H1 (cell line): ENCODE data around the gene DNAJC6.

Source experiments
- ATF2 ChIP-seq: IDR thresholded peaks from 2 replicates; pipeline ENCODE4 v1.6.1; 2012; ENCODE audit warnings: low read length, inconsistent platforms
- CHD2 ChIP-seq: IDR thresholded peaks from 2 replicates; pipeline ENCODE4 v1.6.1; 2012; ENCODE audit warnings: low read length, improper control_type of control experiment
- CTCF ChIP-seq, 3 experiments: IDR thresholded peaks; 1 replicate in 2 of 3; 2 replicates in 1 of 3; pipeline versions ENCODE4 v1.5.1 to v1.6.1; 2011; ENCODE audit warnings: low read length in 3 of 3, mild to moderate bottlenecking in 3 of 3, inconsistent platforms in 2 of 3, low read depth in 1 of 3, moderate library complexity in 1 of 3; ENCODE audit not compliant: insufficient read depth in 1 of 3; ENCODE audit errors: control extremely low read depth in 1 of 3
- EZH2 ChIP-seq: fragments of 200-600 bp; sonication (generic); IDR thresholded peaks from 2 replicates; pipeline ENCODE4 v1.7.1; 2012; ENCODE audit warnings: low read depth, mild to moderate bottlenecking, moderate library complexity, low read length, inconsistent platforms; ENCODE audit not compliant: severe bottlenecking
- POLR2A ChIP-seq, 2 experiments: IDR thresholded peaks; 1 replicate in 1 of 2; 2 replicates in 1 of 2; pipeline ENCODE4 v1.6.1; 2011; ENCODE audit warnings: low read depth in 2 of 2, low read length in 2 of 2, mild to moderate bottlenecking in 2 of 2; ENCODE audit errors: control extremely low read depth in 1 of 2
- POLR2AphosphoS5 ChIP-seq: IDR thresholded peaks from 2 replicates; pipeline ENCODE4 v1.6.1; 2011; ENCODE audit warnings: low read depth, low read length
- TBP ChIP-seq: IDR thresholded peaks from 2 replicates; pipeline ENCODE4 v1.6.1; 2011; ENCODE audit warnings: low read depth, low read length, improper control_type of control experiment
- TEAD4 ChIP-seq: IDR thresholded peaks from 2 replicates; pipeline ENCODE4 v1.6.1; 2012; ENCODE audit warnings: low read depth, low read length, inconsistent platforms, mixed read lengths
- USF2 ChIP-seq: IDR thresholded peaks from 2 replicates; pipeline ENCODE4 v1.6.1; 2011; ENCODE audit warnings: low read length, improper control_type of control experiment
- ZNF274 ChIP-seq: IDR thresholded peaks from 2 replicates; pipeline ENCODE4 v1.7.0; 2012; ENCODE audit warnings: low read length, borderline replicate concordance; ENCODE audit errors: extremely low read depth

- TF ChIP-seq CHD2 (no peak), POLR2AphosphoS5 (no peak), CTCF (IDR thresholded peaks at IDR 0.05; ENCODE audit: control extremely low read depth in 1 of 3, insufficient read depth in 1 of 3, low read depth in 1 of 3, low read length in 3 of 3) (no peak), USF2 (no peak), EZH2 (no peak), TEAD4 (no peak), POLR2A (IDR thresholded peaks at IDR 0.05; ENCODE audit: control extremely low read depth in 1 of 2, low read depth in 2 of 2, low read length in 2 of 2) (no peak), ZNF274 (no peak), ATF2 (no peak), TBP (no peak)
These were observed 12.5 kb downstream of the DNAJC6 start for GRCh38 chr1:65321879-65322278.
